Activated CD8-positive, alpha-beta memory T cell treated with anti-CD3 and anti-CD28 coated beads, Interleukin-2, amount 50 U/mL, for 1 hour (primary cell): Measurements from ENCODE around the gene CACNA1C.
"Not testable (repeated sequence)": the region's sequence is repeated elsewhere in the genome, so short reads cannot be mapped to it uniquely, and the experiment has no call there.

Source experiments
- DNase-seq: peaks from one replicate; pipeline ENCODE4 v3.0.0-alpha.2; 2020; ENCODE audit errors: extremely low read depth

The CACNA1C gene

DNA sequence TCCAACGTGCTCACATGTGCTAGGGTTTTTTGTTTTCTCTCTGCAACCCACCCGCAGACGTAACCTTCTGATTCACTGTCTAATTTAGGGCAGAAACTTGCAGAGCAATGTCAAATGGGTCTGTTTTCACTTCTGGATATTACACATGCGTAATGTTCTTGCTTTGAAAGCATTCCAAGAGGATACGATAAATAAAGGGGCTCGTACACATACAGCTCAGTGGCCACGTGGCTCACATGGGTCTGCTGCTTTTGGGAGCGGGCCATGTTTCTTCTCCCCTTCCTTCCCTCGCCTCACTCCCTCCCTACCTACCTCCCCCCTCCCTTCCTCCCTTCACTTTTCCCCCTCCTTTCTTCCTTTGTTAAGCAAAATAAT lies 23.4 kb downstream of the CACNA1C start:
- no peak for DNase-seq

DNA sequence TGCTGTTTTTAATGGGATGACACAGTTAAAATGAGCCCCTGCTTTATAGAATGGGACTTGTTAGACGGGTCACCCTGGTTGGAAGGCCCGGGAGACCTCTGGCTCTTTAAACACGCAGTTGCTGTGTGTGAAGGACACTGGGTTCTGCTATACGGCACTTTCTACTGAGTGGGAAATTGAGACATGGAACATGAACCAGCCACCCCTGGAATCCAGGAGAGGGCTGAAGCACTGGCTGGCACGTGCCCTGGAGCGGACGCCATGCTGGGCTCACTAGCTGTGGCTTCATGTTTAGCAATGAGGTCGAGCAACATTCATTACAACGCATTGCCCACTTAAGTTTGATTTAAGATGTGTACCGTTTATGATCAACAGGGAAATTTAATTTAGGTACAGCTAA lies 23.9 kb downstream of the CACNA1C start:
- no peak for DNase-seq

DNA sequence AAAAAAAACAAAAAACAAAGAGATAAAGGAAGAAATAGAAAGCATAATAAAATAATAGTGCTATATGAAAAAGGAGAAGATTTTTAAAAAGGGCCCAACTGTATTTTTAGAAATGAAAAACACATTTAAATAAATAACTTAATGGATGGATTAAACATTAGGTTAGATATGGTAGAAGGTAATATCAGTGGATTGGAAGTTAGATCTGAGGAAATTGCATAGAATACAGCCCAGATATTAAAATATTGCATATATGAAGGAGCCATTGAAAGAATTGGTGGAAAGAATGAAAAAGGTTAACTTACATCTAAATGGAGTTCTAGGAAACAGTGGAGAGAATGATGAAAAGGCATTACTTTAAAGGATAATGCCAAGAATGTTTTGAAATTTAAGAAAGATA lies 27.8 kb downstream of the CACNA1C start:
- no peak for DNase-seq

DNA sequence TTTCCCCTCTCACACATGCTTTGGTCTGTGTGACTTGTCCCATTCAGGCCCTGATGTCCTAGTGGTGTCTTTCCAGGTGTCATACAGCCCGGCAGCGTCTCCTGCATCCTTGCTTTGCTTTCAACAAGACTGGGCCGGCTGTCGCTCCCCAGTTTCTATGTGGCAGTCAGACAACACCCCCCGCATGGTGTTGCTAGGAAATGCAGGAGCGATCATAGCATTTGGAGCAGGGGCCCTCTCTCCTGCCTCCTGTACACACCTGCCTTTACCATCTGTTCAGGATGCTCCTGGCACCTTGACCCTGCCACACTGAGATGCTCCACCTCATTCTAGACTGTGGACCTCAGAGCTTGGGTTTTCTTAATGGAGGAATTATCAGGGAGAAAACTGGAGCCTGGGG lies 29.5 kb downstream of the CACNA1C start:
- no peak for DNase-seq

DNA sequence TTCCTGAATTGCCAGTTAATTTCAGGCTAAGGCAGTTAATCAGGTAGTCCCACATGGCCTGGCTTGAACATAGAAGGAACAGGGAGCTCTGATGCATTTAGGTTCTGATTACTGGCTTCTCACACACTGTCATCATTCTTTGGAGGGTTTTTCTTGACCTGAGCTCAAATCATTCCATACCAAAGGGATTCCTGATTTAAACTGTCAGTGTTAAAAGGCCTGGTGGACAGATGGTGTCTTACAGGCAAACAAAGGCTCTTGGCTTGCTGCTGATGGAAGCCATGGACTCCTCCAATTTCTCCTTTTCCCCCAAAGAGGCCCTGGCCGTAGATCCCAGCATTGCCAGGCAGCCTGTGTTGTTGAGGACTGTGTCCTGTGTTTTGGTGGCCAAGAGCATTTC lies 30.2 kb downstream of the CACNA1C start:
- DNase-seq = no peak

DNA sequence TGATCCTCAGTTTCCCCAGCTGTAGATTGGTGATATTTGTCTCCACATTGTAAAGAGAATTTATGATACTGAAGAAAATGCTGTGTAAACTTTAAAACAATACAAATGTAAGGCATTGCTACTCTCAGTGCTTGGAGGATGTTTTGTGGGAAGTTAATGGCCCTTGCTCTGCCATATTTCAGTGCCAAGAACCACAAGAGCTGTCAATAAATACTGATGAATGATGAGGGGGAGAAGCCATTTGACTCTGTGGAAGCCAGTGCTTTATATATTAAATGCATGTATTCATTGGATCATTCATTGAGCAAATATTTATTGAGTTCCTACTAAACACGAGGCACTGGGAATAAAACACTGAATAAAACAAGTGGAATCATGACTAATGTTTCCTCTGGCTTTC lies 30.8 kb downstream of the CACNA1C start:
- no peak for DNase-seq

DNA sequence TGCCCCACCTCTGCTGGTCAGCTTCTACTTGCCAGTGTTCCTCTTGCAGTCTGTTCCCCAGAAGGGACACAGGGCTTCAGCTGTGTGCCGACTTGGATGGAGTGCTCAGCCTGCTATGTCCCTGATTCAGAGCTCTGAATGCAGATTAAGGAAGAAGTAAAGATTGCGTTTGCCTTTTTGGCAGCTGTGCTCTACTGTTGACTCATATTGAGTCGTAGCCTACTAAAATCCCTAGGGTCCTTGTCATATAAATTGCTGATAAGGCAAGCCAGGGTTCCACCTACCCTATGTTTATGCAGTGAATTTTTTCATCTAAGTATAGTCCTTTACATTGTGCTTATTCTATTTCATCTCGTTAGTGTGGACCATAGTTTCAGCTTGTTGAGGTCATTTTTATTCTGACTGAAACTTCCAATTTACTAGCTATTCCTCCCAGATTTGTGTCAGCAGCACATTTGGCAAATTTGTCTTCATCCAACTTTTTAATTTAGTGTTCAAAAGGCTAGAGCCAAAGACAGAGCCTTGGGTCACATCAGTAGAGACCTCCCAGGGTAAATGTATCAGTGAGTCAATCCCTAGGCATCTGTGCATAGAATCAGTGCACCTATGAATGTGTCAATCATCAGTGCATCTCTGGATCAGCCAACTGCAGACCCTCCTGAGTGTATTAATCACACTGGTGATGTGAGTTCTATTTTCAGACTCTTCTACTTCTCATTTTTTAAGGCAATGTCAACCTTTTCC lies 31.9 kb downstream of the CACNA1C start:
- DNase-seq = no peak

DNA sequence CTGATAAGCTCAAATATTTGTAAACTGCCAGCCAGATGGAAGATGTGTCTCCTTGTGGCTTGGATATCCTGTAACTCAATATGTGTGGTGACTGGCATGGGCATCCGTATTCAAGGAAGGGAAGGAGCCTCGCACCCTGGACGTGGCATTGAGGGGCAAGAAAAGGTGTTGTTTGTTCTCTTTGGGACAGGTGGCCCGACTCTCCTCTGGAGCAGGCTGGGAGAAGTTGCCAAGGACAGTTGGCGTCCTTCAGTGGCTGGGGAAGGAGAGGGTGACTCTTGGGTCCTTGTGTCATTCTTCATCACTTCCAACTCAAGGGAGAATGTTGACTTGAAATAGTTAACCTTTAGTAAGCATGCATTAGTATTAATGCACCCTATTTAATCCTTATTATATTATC lies 39.6 kb downstream of the CACNA1C start:
- DNase-seq = no peak

DNA sequence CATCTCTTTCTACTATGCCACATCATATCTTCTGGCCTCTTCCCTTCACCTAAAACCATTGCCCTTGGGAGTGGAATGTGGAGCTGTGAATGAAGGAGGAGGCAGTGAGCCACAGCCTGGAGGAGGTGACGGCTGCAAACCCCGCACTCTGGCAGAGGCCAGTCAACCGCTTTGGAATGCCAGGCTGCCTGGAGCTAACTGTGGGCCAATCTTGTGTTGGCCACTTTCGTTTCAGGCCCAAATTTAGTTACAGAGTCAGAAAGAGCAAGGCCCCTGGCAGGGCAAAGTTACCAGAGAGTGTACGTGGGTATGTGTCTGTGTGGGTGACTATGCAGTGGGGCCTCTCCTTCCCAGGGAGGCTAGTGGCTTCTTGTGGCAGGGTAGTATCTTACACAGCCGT lies 40.1 kb downstream of the CACNA1C start:
- DNase-seq = no peak

DNA sequence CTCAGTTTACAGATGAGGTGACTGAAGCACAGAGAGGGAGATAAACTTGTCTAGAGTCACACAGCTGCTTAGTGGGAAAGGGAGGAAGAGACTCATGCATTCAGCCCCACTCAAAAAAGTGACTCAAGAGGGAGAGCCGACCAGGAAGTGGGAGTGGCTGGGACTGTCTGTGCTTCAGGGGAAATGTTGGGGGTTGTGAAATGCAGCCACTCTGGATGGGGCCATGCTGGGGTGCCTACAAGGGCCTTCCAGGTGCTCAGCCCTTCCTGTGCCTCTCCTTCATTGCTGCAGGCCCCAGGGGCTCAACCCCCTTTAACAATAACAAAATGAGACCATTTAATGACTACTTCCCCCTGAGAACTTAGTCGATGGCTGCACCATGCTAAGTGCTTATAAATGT lies 41.8 kb downstream of the CACNA1C start:
- DNase-seq = no peak

DNA sequence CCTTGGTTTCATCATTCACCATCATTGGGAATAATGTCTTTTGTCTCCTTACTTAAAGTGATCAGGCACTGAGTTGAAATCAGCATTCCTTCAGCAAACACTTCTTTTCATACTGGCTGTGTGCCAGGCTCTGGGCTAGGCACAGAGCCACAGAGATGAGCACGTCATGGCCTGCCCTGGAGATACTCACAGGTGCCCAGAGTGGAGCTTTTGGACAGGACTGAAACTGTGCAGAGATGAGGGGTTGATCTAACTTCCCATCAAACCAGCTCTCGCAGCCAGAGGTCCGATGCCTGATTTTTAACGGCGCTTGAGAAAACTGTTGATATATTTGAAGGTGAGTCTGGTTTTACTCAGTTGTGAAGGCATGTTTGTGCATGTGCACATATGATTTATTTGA lies 43.1 kb downstream of the CACNA1C start:
- DNase-seq = no peak

DNA sequence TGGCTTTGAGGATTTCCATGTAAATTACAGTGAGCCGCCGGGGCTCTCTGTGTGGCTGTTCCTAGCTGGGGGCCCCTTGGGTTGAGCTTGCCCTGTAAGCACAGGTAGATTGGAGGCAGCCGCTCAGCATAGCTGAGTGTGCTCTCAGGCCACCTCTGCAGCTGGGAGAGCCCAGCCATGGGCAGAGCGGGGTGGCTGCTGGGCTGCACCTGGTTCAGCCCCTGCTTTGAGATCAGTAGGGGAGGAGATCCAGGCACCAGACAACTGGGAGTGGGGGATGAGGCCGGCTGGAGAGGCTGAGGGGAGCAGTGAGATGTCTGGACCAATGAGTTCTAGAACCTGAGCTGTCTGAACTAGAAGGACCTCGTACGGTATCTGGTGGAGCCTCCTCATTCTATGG lies 44.8 kb downstream of the CACNA1C start:
- DNase-seq = no peak

DNA sequence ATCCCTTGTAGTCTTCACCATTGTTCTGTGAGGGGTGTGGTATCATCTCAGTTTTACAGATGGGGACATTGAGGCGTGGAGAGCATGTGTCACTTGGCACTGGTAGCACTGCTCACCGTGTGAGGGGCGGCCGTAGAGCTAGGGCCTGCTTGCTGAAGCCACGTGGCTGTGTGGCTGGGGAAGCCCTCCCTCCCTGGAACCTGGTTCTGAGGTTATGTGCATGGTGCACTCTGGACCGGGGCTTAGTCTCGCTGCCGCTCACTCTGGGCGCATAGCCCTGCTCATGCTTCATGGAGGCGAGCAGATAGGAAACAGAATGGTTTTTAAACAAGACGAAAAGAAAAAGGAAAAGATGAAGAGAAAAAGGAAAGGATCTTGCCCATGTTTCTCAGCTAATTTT lies 46.1 kb downstream of the CACNA1C start:
- no peak for DNase-seq

DNA sequence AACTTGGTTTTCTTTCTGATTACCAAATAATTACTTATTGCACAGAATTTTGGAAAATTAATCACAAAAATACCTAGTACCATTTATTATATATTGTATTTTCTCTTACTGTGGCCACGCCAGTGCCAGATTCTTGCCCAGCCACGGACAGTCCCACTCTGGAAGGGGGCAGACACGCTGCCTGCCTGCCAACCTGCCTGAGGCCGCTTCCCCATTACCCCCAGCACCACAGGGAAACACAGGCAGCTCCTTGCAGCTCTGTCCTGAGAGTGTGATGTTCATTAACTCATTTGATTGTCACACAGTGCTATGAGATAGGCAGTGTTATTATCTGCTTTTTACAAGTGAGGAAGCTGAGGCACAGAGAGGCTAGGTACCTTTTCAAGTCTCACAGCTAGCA lies 46.8 kb downstream of the CACNA1C start:
- no peak for DNase-seq

DNA sequence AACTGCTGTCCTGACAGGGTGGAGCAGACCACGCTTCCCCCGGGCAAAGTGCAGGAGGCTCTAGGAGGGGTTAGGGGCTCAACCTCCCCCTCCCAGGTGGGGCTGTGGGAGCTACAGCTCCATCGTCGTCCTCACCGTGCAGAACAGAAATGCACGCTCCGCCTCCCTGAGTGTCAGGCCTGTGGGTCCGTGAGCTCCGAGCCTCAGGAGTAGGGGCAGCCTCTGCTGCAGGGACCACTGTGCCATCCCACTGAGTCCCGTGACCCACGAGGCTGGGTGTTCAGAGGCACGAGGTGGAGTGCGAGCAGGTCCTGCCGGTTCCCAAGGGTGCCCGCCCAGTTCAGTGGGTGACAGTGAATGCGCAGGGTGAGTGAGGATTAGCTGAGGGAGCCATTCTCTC lies 48.6 kb downstream of the CACNA1C start:
- no peak for DNase-seq

DNA sequence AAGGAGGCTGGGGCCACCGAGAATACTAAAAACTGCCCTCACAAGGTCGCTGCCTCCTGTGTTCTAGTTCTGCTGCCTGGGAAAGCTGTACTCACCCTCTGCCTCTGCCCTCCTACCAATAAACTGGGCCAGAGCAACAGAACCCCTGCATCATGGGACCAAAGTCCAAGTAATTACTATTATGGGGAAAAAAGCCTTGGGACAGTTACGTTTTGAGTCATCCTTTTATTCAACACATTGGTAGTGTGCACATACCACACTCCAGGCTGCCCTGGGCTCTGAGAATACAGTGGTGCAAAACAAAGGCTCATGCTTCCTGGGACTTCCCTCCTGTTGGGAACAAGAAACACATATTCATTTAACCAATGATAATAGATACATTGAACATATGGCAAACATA lies 49.0 kb downstream of the CACNA1C start:
- no peak for DNase-seq

DNA sequence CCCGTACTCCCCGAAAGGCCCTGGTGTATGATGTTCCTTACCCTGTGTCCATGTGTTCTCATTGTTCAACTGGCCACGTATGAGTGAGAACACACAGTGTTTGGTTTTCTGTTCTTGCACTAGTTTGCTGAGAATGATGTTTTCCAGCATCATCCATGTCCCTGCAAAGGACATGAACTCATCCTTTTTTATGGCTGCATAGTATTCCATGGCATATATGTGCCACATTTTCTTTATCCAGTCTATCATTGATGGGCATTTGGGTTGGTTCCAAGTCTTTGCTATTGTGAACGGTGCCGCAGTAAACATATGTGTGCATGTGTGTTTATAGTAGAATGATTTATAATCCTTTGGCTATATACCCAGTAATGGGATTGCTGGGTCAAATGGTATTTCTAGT lies 49.9 kb downstream of the CACNA1C start:
- not testable (repeated sequence) for DNase-seq

DNA sequence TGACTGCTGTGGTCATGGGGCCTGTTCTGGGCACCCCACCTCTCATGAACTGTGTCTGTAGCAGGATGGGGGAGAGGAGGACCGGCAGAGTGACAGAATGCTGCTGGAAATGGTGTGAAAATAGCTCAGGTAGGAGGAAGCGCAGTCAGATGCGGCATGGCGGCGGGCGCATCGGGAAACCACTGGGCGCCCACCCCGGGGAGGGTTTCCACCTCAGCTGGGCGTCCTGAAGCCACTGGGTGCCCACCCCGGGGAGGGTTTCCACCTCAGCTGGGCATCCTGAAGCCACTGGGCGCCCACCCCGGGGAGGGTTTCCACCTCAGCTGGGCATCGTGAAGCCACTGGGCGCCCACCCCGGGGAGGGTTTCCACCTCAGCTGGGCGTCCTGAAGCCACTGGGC lies 52.6 kb downstream of the CACNA1C start:
- DNase-seq = not testable (repeated sequence)

DNA sequence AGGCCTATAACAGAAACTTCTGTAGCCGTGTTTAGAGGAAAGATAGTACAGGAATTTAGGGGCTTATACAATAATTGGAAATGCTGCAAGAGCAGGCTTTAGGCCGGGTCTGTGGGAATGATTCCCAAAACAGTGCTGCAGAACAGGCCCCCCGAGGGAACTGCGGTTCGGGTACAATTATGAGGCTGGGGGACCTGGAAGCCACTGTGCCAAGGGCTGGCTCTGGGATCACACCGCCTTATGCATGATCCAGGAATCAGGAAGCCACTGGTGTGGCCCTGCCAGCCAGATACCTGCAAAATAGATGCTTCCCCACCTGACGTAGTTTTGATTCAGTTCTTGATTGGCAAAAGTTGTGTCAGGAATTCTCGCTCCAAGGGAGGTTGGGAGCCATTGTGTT lies 55.4 kb downstream of the CACNA1C start:
- DNase-seq = no peak

DNA sequence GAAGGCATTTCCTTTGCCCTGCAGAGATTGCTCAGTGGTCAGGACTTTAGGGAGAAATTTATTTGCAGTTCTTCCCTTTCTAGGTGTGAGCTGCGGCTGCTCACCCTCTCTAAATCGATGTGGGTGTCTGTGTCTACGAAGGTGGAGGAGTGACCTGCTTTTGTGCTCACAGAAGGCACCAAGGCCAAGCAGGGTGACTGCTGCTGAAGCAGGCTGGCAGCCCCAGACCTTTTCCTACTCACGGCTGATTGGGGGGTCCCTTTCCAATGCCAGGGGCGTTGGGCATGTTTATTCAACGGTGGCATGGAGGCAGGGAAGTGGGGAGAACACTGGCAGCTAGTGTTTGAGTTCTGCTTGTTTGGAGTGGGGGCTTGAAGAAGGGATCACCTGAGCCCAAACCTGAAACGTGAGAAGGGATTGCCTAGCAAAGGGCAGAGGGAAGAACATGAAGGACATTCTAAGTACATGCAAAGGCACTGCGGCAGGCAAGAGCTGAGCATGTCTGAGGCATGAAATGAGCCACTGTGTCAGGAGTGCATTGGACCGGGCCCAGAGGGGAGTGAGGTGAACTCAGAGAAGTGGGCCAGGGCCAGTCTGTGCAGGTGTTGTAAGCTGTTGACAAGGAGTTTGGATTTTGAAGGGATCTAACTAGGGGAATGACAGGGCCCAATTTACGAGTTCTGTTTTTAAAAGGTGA lies 56.3 kb downstream of the CACNA1C start:
- no peak for DNase-seq

DNA sequence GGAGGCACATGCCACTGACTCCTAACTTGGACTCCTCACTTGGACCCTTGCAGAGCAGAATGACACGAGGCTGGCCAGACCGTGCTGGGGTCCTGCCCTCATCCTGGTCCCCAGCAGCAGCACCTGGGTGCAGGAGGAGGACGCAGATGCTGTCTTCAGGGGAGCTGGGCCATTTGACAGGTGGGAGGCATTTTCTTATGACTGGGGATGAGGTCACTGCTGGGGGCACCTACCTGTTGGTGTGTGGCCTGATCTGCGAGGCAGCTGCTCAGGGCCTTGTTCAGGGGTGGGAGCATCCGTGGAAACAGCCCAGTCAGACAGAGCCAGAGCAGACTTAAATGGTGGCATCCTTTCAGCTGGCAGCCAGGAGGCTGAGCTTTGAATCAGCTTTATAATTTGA lies 57.3 kb downstream of the CACNA1C start:
- DNase-seq = no peak

DNA sequence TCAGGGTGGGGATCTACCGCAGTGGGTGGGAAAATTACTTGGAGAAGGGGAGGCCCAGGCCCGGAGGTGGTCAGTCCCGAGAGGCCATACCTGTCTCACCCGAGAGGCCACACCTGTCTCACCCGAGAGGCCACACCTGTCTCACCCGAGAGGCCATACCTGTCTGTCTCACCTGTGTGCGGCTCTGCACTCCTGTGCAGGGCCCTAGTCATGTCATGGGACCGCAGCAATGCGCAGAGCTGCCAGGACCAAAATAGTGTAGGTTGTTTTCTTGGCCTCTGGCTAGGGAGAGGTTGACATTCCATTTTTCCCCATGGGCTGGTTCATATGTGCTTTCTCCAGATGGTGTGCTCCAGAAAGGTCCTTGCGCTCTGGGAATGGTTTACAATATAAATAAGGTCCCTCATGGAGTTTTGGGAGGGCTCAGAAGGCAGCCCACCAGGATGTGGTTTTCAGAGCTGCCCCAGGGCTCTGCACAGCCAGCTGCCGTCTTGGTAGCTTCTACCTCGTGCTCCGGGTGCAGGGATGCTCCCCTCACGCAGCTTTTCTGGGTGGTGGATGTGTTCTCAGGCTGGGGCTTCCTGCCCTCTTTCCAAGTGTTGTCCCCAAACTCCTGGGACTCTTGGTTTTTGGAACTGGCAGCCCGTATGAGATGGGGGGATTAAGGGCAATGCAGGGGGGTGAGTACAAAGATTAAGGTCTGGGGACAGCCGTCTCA lies 58.2 kb downstream of the CACNA1C start:
- DNase-seq = no peak

DNA sequence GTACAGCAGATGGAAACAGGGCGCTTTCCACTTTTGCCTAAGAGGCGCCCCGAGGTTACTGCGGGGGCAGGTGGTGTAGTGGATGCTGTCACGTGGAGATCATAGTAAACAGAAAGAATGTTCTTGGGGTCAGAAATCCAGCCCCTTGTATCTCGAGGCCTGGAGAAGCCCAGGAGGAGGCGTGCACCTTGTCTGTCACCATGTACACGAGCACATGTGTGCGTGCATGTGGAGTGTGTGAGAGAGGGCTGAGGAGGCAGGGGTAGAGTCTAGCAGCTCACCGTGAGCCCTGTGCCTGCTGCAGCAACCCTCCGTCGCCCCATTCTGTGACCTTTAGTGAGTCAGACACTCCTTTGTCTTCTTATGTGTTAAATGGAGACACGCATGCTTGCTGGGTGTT lies 59.0 kb downstream of the CACNA1C start:
- no peak for DNase-seq
